ENCODE measurements around the gene RER1. TPM values are rescaled to one million over a fixed set of nuclear protein-coding genes. Genes with fewer than 3 reads are reported as not detected.
A peak's percentile ranks its signal among the peaks of the same experiment; 100 is the strongest.

RER1 gene
- polyA plus RNA-seq, 1 experiment = 324 TPM

DNA sequence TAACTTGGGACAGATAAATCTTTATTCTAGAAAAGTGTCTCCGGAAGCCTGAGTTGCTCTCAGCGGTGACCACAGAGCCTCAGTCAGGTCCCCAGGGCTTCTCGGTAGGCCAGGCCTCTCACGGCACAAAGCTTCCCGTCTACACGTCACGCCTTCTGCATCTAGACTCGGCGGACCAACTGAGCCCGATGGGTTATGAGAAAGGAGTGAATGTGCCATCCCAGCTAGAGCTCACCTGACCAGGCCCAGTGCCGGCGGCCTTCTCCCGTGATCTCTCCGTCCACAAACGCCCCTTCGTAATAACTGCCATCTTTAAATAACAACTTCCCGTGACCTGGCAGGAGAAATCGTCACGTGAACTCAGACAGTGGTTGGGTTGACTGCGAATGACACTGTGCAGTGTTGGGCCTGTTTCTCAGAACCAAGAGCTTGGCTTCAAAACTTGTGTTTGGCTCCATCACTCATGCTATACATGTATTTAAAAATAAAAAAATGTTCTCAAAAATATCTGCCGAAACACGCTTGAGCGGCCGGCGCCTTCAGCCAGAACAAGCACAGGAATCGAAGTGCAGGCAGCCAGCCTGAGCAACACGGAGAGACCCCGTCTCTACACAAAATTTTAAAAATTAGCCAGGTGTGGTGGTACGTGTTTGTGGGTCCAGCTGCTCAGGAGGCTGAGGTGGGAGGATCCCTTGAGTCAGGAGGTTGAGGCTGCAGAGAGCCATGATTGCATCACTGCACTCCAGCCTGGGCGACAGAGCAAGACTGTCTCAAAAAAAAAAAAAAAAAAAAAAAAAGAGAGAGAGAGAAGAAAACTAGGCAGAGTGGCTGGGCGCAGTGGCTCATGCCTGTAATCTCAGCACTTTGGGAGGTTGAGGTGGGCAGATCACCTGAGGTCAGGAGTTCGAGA is 3.4 kb upstream of the RER1 start:
- H3K9me3 ChIP-seq (ENCODE audit: control insufficient read depth, insufficient read depth, low read length) = no peaks in the 10 kb centered on the region; the same call in 1 of the 2 replicates
- H3K4me3 ChIP-seq (ENCODE audit: low read depth, low read length) = no peak overlapping the region
- TF ChIP-seq, protein P1, sequence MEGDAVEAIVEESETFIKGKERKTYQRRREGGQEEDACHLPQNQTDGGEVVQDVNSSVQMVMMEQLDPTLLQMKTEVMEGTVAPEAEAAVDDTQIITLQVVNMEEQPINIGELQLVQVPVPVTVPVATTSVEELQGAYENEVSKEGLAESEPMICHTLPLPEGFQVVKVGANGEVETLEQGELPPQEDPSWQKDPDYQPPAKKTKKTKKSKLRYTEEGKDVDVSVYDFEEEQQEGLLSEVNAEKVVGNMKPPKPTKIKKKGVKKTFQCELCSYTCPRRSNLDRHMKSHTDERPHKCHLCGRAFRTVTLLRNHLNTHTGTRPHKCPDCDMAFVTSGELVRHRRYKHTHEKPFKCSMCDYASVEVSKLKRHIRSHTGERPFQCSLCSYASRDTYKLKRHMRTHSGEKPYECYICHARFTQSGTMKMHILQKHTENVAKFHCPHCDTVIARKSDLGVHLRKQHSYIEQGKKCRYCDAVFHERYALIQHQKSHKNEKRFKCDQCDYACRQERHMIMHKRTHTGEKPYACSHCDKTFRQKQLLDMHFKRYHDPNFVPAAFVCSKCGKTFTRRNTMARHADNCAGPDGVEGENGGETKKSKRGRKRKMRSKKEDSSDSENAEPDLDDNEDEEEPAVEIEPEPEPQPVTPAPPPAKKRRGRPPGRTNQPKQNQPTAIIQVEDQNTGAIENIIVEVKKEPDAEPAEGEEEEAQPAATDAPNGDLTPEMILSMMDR (IDR thresholded peaks at IDR 0.05; ENCODE audit: low read depth, low read length) = no peak
- ChIA-PET POLR2A (interaction anchor here (0.7 kb wide), 1 partner anchor 58 kb away, joined by 13 read pairs; no protein-coding TSS in a partner anchor), CTCF (interaction anchor here (0.7 to 1.7 kb wide), 3 partner anchors 193 to 1414 kb away, joined by 3 to 7 read pairs (median 4); partner anchors contain the start of gene FAAP20)
- no peak overlapping the region for H3K27ac ChIP-seq (ENCODE audit: low read depth, low read length)
- H3K27me3 ChIP-seq (ENCODE audit: control insufficient read depth, insufficient read depth, low read length) = no peaks in the 10 kb centered on the region
- no peak for DNase-seq (ENCODE audit: low read depth, low spot score)

DNA sequence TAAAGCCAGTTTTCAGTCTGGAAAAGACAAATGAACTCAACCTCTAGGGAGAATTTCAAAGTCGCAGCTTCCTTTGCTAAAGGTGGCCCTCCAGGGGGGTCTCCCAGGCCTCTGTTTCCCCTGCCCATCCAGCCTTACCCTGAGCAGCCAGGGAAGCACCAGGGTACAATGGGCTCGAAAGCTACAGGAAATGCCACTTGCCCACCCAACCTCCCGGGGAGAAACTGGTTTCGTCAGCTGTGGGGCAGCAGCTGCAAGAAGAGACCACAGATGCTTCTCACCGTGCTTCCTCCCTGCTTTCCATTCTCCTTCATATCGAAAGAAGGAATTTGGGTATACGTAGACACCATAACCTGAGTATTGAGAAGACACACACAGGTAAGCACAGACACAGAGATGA is 2.0 kb upstream of the RER1 start:
- H3K4me3 ChIP-seq (ENCODE audit: low read depth, low read length) = no peak overlapping the region
- no peaks in the 10 kb centered on the region for H3K9me3 ChIP-seq (ENCODE audit: control insufficient read depth, insufficient read depth, low read length)
- no peak for DNase-seq (ENCODE audit: low read depth, low spot score)
- no peaks in the 10 kb centered on the region for H3K27me3 ChIP-seq (ENCODE audit: control insufficient read depth, insufficient read depth, low read length)
- ChIA-PET CTCF (interaction anchor here (0.6 to 1.5 kb wide), 4 partner anchors 8 to 215 kb away, joined by 3 to 9 read pairs (median 6); partner anchors contain the start of gene FAAP20), POLR2A (no interaction called here)
- no peak overlapping the region for H3K27ac ChIP-seq (ENCODE audit: low read depth, low read length)
- TF ChIP-seq, protein P1 (IDR thresholded peaks at IDR 0.05; ENCODE audit: low read depth, low read length) = no peak

DNA sequence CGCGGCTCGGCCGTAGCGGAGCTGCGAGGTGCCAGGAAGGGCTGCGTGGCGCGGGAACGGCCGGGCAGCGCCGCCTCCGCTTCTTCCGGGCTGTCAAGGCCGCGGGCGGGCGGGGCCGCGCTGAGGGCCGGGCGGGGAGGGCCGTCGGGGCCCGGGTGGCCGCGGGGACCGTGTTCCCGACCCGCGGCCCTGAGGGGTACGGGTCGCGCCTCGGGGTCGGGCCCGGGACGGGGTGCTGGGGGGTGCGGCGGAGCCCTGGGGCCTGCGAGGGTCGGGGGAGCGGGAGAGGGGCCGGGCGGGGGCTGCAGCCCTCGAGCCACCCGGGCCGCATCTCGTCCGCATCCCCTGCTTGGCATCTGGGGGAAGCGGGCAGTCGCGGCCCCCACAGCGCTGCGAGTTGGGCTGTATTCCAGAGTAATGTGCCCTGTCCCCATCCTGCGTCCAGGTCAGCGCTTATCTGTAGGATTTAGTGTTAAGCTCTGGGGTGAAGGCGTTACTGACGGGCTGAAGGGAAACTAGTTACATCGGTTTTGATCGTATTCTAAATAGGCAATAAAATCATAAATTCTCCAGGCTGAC is 379 bp downstream of the RER1 start:
- Histone ChIP-seq H3K27me3 (ENCODE audit: control insufficient read depth, insufficient read depth, low read length) (no peaks in the 10 kb centered on the region), H3K4me3 (ENCODE audit: low read depth, low read length) (peak overlapping the region; percentile 87), H3K27ac (ENCODE audit: low read depth, low read length) (no peak overlapping the region), H3K9me3 (ENCODE audit: control insufficient read depth, insufficient read depth, low read length) (no peaks in the 10 kb centered on the region)
- ChIA-PET POLR2A (interaction anchor here (0.6 to 1.9 kb wide), 14 partner anchors 10 to 1186 kb away, joined by 3 to 12 read pairs (median 4); partner anchors contain the start of genes FAAP20 and PANK4), CTCF (interaction anchor here (0.8 to 2.8 kb wide), 6 partner anchors 10 to 197 kb away, joined by 4 to 12 read pairs (median 8); partner anchors contain the start of gene FAAP20)
- no peak for DNase-seq (ENCODE audit: low read depth, low spot score)
- TF ChIP-seq, protein P1 (IDR thresholded peaks at IDR 0.05; ENCODE audit: low read depth, low read length) = no peak

DNA sequence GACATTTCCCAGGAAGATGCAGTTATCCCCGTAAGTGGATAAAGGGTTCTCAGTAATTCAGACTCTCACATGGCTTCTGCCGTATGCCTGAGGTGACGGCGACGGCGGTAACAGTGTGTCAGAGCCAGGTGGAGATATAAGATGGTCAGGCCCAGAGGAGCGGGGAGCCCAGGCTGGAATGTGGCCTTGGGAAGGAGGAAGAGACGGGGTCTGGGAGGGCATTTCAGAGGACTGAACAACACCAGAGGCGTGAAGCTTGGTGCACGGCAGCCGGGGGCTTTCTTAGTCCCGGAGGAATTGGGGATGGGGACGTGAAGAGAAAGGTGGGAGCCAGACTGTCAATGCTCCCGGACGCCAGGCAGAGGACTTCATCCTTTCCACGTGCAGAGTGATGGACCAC is 1.0 kb downstream of the RER1 start:
- Histone ChIP-seq H3K27me3 (ENCODE audit: control insufficient read depth, insufficient read depth, low read length) (no peaks in the 10 kb centered on the region), H3K27ac (ENCODE audit: low read depth, low read length) (no peak overlapping the region)

More for the DNA sequence above, 1.0 kb downstream of the RER1 start:
- CTCF ChIA-PET = interaction anchor here (0.6 to 2.8 kb wide), 4 partner anchors 11 to 198 kb away, joined by 3 to 12 read pairs (median 6); partner anchors contain the start of gene FAAP20
- Histone ChIP-seq H3K9me3 (ENCODE audit: control insufficient read depth, insufficient read depth, low read length) (no peaks in the 10 kb centered on the region), H3K4me3 (ENCODE audit: low read depth, low read length) (peak overlapping the region; percentile 87)
- TF ChIP-seq, protein P1 (IDR thresholded peaks at IDR 0.05; ENCODE audit: low read depth, low read length) = no peak
- POLR2A ChIA-PET = interaction anchor here (1.9 kb wide), 1 partner anchor 198 kb away, joined by 9 read pairs; the partner anchor contains the start of gene FAAP20
- no peak for DNase-seq (ENCODE audit: low read depth, low spot score)
